IPS-18c (cell line): ENCODE results near the gene BSND.

Source experiments
- H3K4me3 ChIP-seq: 2 replicates; pipeline ENCODE4 v1.7.0; 2013; ENCODE audit warnings: low read depth, mild to moderate bottlenecking, low read length, moderate library complexity; ENCODE audit not compliant: insufficient read depth
- H3K9me3 ChIP-seq: one replicate; pipeline ENCODE4 v1.6.1; 2013; ENCODE audit warnings: mild to moderate bottlenecking, low read length, moderate library complexity; ENCODE audit not compliant: control insufficient read depth, insufficient read depth

BSND gene

GRCh38 chr1:55034476-55035133, 35.9 kb downstream of the BSND start:
- peaks cover 5% of the 10 kb centered on the region for H3K9me3 ChIP-seq

GRCh38 chr1:55035904-55036303, 37.2 kb downstream of the BSND start:
- H3K9me3 ChIP-seq: peaks cover 5% of the 10 kb centered on the region
- H3K4me3 ChIP-seq: no peak overlapping the region

More at GRCh38 chr1:55034476-55035133, 35.9 kb downstream of the BSND start:
- H3K4me3 ChIP-seq: no peak overlapping the region

GRCh38 chr1:55037733-55038551, 39.2 kb downstream of the BSND start:
- Histone ChIP-seq H3K9me3 (peaks cover 3% of the 10 kb centered on the region), H3K4me3 (no peak overlapping the region)

- no peak overlapping the region for H3K4me3 ChIP-seq
- H3K9me3 ChIP-seq: peaks cover 3% of the 10 kb centered on the region
Measured at GRCh38 chr1:55038552-55038838, 39.8 kb downstream of the BSND start.

- no peak overlapping the region; the same call in 1 of the 2 replicates for H3K4me3 ChIP-seq
Measured at GRCh38 chr1:55038974-55039341, 40.2 kb downstream of the BSND start.

GRCh38 chr1:55039342-55040082, 40.8 kb downstream of the BSND start, which contains the start of gene PCSK9:
PCSK9 (plus strand) TSS chr1:55039548; CDS start chr1:55039838, 290 bp downstream.
- Histone ChIP-seq H3K9me3 (peaks cover 3% of the 10 kb centered on the region), H3K4me3 (peak within 1 kb of the TSS; percentile 53)

More at GRCh38 chr1:55038974-55039341, 40.2 kb downstream of the BSND start:
- H3K9me3 ChIP-seq: peaks cover 3% of the 10 kb centered on the region

GRCh38 chr1:55040083-55040932, 41.6 kb downstream of the BSND start:
- Histone ChIP-seq H3K9me3 (peaks cover 3% of the 10 kb centered on the region), H3K4me3 (peak overlapping the region; percentile 53)

GRCh38 chr1:55040933-55041494, 42.3 kb downstream of the BSND start:
- Histone ChIP-seq H3K9me3 (peaks cover 3% of the 10 kb centered on the region), H3K4me3 (peak overlapping the region; percentile 53; the same call in 1 of the 2 replicates)

- Histone ChIP-seq H3K4me3 (no peak overlapping the region), H3K9me3 (peaks cover 3% of the 10 kb centered on the region)
Measured at GRCh38 chr1:55041613-55042012, 42.9 kb downstream of the BSND start.

GRCh38 chr1:55043011-55043410, 44.3 kb downstream of the BSND start:
- Histone ChIP-seq H3K9me3 (no peaks in the 10 kb centered on the region), H3K4me3 (no peak overlapping the region)

- Histone ChIP-seq H3K9me3 (no peaks in the 10 kb centered on the region), H3K4me3 (no peak overlapping the region)
Measured at GRCh38 chr1:55043726-55044125, 45.0 kb downstream of the BSND start.

GRCh38 chr1:55044617-55045397, 46.1 kb downstream of the BSND start:
- no peak overlapping the region for H3K4me3 ChIP-seq
- no peaks in the 10 kb centered on the region for H3K9me3 ChIP-seq

- H3K9me3 ChIP-seq: no peaks in the 10 kb centered on the region
- no peak overlapping the region for H3K4me3 ChIP-seq
Measured at GRCh38 chr1:55045430-55045829, 46.7 kb downstream of the BSND start.

- Histone ChIP-seq H3K4me3 (no peak overlapping the region), H3K9me3 (no peaks in the 10 kb centered on the region)
Measured at GRCh38 chr1:55046871-55047270, 48.1 kb downstream of the BSND start.

- no peaks in the 10 kb centered on the region for H3K9me3 ChIP-seq
Measured at GRCh38 chr1:55047611-55048010, 48.9 kb downstream of the BSND start.

More at GRCh38 chr1:55047611-55048010, 48.9 kb downstream of the BSND start:
- no peak overlapping the region for H3K4me3 ChIP-seq
